GM23338 (cell line): ENCODE results near the gene FLT1. TPM values are rescaled to one million over a fixed set of nuclear protein-coding genes. Genes with fewer than 3 reads are reported as not detected.
A peak's percentile ranks its signal among the peaks of the same experiment; 100 is the strongest.

ENCODE experiments used
- ATAC-seq: fragments of 200-7000 bp; cut with Tn5 transposase; 3 replicates; pipeline ENCODE4 v1.9.1; 2020
- DNase-seq: peaks from one replicate; pipeline ENCODE4 v3.0.0-alpha.2; 2015; ENCODE audit warnings: low spot score
- H2AFZ ChIP-seq: fragments of 200-600 bp; sonication (generic); 2 replicates; pipeline ENCODE4 v1.8.0; 2016; ENCODE audit warnings: antibody characterized with exemption, mild to moderate bottlenecking, moderate library complexity
- H3F3A ChIP-seq: fragments of 200-600 bp; sonication (generic); replicated peaks from 2 replicates; pipeline ENCODE4 v1.8.0; 2017; ENCODE audit warnings: antibody characterized with exemption, mixed run types, low read depth
- H3K27ac ChIP-seq: fragments of 200-600 bp; sonication (generic); 2 replicates; pipeline ENCODE4 v1.6.1; 2016; ENCODE audit warnings: low read depth
- H3K27me3 ChIP-seq: fragments of 200-600 bp; sonication (generic); 2 replicates; pipeline ENCODE4 v1.8.0; 2016; ENCODE audit warnings: mild to moderate bottlenecking, mixed run types, moderate library complexity; ENCODE audit not compliant: insufficient read depth
- H3K36me3 ChIP-seq: fragments of 200-600 bp; sonication (generic); 2 replicates; pipeline ENCODE4 v1.8.0; 2016; ENCODE audit warnings: mild to moderate bottlenecking; ENCODE audit not compliant: insufficient read depth
- H3K4me1 ChIP-seq: fragments of 200-600 bp; sonication (generic); 2 replicates; pipeline ENCODE4 v1.8.0; 2016; ENCODE audit warnings: mild to moderate bottlenecking, moderate library complexity; ENCODE audit not compliant: insufficient read depth
- H3K4me2 ChIP-seq: fragments of 200-600 bp; sonication (generic); 2 replicates; pipeline ENCODE4 v1.7.1; 2017; ENCODE audit warnings: mixed run types
- H3K4me3 ChIP-seq: fragments of 200-600 bp; sonication (generic); 2 replicates; pipeline ENCODE4 v1.6.1; 2016; ENCODE audit warnings: mixed run types
- H3K79me2 ChIP-seq: fragments of 200-600 bp; sonication (generic); replicated peaks from 2 replicates; pipeline ENCODE4 v1.8.0; 2017; ENCODE audit warnings: mild to moderate bottlenecking; ENCODE audit not compliant: insufficient read depth
- H3K9me2 ChIP-seq: fragments of 200-600 bp; sonication (generic); 2 replicates; pipeline ENCODE4 v1.8.0; 2017; ENCODE audit not compliant: insufficient read depth
- H4K20me1 ChIP-seq: fragments of 200-600 bp; sonication (generic); replicated peaks from 2 replicates; pipeline ENCODE4 v1.8.0; 2017; ENCODE audit warnings: mild to moderate bottlenecking; ENCODE audit not compliant: insufficient read depth
- H3K27ac Mint-ChIP-seq: 2 replicates; pipeline ENCODE4 v1.8.0; 2020; ENCODE audit warnings: inconsistent platforms, mild to moderate bottlenecking, moderate library complexity, mixed read lengths
- H3K27me3 Mint-ChIP-seq: 3 replicates; pipeline ENCODE4 v1.8.0; 2022; ENCODE audit warnings: low read depth, mild to moderate bottlenecking, moderate library complexity, mixed read lengths, inconsistent platforms; ENCODE audit not compliant: insufficient read depth, poor library complexity
- H3K36me3 Mint-ChIP-seq: 3 replicates; pipeline ENCODE4 v1.8.0; 2021; ENCODE audit warnings: low read depth, mild to moderate bottlenecking, inconsistent platforms, moderate library complexity, mixed read lengths
- H3K4me1 Mint-ChIP-seq: 3 replicates; pipeline ENCODE4 v1.8.0; 2020; ENCODE audit warnings: mild to moderate bottlenecking, inconsistent platforms, mixed read lengths
- H3K4me3 Mint-ChIP-seq: 3 replicates; pipeline ENCODE4 v1.8.0; 2021; ENCODE audit warnings: moderate library complexity, mild to moderate bottlenecking, inconsistent platforms, mixed read lengths
- H3K9me3 Mint-ChIP-seq: 3 replicates; pipeline ENCODE4 v1.8.0; 2020; ENCODE audit warnings: moderate library complexity, mild to moderate bottlenecking, inconsistent platforms, mixed read lengths
- CREB1 ChIP-seq: fragments of 250-450 bp; sonication (Bioruptor Pico); IDR thresholded peaks from 2 replicates; pipeline ENCODE4 v1.5.0; 2020; ENCODE audit warnings: low read depth, mild to moderate bottlenecking, moderate library complexity
- ETS1 ChIP-seq: IDR thresholded peaks from 2 replicates; pipeline ENCODE4 v1.6.1; 2016; ENCODE audit warnings: antibody characterized with exemption
- EZH2phosphoT487 ChIP-seq: fragments of 200-600 bp; sonication (generic); IDR thresholded peaks from one replicate; pipeline ENCODE4 v1.8.1; 2018; ENCODE audit warnings: antibody characterized with exemption; ENCODE audit not compliant: unreplicated experiment
- POLR2AphosphoS5 ChIP-seq: IDR thresholded peaks from 2 replicates; pipeline ENCODE4 v1.6.1; 2016; ENCODE audit warnings: antibody characterized with exemption, low read depth
- REST ChIP-seq: IDR thresholded peaks from one replicate; pipeline ENCODE4 v1.6.1; 2018; ENCODE audit warnings: antibody characterized with exemption; ENCODE audit not compliant: unreplicated experiment
- ZNF114 ChIP-seq: fragments of 250-450 bp; sonication (Bioruptor Pico); IDR thresholded peaks from 2 replicates; pipeline ENCODE4 v1.5.0; 2020; ENCODE audit warnings: mild to moderate bottlenecking, moderate library complexity
- ZNF462 ChIP-seq: fragments of 250-450 bp; sonication (Bioruptor Pico); IDR thresholded peaks from 2 replicates; pipeline ENCODE4 v1.5.0; 2020; ENCODE audit warnings: mild to moderate bottlenecking, moderate library complexity
- polyA plus RNA-seq: library from polyadenylated mRNA; unstranded; fragments of >200 nt; fragmentation: Nextera tagmentation; extraction: Ambion mirVana; gene quantifications from 2 replicates; pipeline ENCODE4 v1.2.1, GENCODE V29; 2016
- total RNA-seq: library from RNA; depleted of rRNA; stranded (reverse); fragments of >200 nt; shearing (Covaris generic); gene quantifications from 2 replicates; pipeline ENCODE4 v1.2.3, GENCODE V29; 2014

FLT1 gene
- total and polyA plus RNA-seq, 2 experiments from 2014 or later = 26.8 to 116 TPM

- no peak for ATAC-seq
- H3K4me1 Mint-ChIP-seq = peaks cover 29% of the 10 kb centered on the region
Measured at GRCh38 chr13:28358708-28359107, 136.2 kb downstream of the FLT1 start.

More at GRCh38 chr13:28358708-28359107, 136.2 kb downstream of the FLT1 start:
- no peaks in the 10 kb centered on the region for H4K20me1 ChIP-seq
- peaks cover 3% of the 10 kb centered on the region; the same call in 2 of the 3 replicates for H3K36me3 Mint-ChIP-seq
- TF ChIP-seq ZNF462 (CRISPR knock-in tag) (no peak), EZH2phosphoT487 (no peak), ETS1 (no peak), REST (no peak), ZNF114 (CRISPR knock-in tag) (no peak), CREB1 (CRISPR knock-in tag) (no peak), POLR2AphosphoS5 (no peak)
- H3K4me3 ChIP-seq = no peak overlapping the region
- H3K27ac Mint-ChIP-seq = peak overlapping the region; percentile 12; the same call in 1 of the 2 replicates
- H3K36me3 ChIP-seq = no peaks in the 10 kb centered on the region
- no peaks in the 10 kb centered on the region for H3K27me3 Mint-ChIP-seq
- H3K9me3 Mint-ChIP-seq = no peaks in the 10 kb centered on the region
- peaks cover 2% of the 10 kb centered on the region; the same call in 1 of the 2 replicates for H3K9me2 ChIP-seq
- no peak overlapping the region for H3K4me2 ChIP-seq
- no peaks in the 10 kb centered on the region for H3F3A ChIP-seq
- H3K27me3 ChIP-seq = no peaks in the 10 kb centered on the region
- no peak for DNase-seq
- no peak overlapping the region for H2AFZ ChIP-seq
- no peaks in the 10 kb centered on the region for H3K79me2 ChIP-seq
- no peak overlapping the region for H3K4me3 Mint-ChIP-seq
- peaks cover 31% of the 10 kb centered on the region for H3K4me1 ChIP-seq
- H3K27ac ChIP-seq = 0 out of 2 replicates have a peak overlapping the region, but pooled peaks have one; percentile 10
